Gastroesophageal sphincter (tissue), 4 donors: Measurements from ENCODE around the gene HNRNPA1. TPM values are rescaled to one million over a fixed set of nuclear protein-coding genes. Genes with fewer than 3 reads are reported as not detected.
"Not testable (repeated sequence)": the region's sequence is repeated elsewhere in the genome, so short reads cannot be mapped to it uniquely, and the experiment has no call there.

ENCODE experiments used
- ATAC-seq: fragments of 150-250 bp; one replicate; pipeline ENCODE4 v1.9.1; 2016; ENCODE audit warnings: mild to moderate bottlenecking, moderate library complexity
- H3K27ac ChIP-seq, 4 donors: fragments of 200-600 bp; sonication (generic) in 3 of 4; 1 replicate in 3 of 4; 2 replicates in 1 of 4; pipeline ENCODE4 v1.5.1; 2016 to 2019
- H3K27me3 ChIP-seq: fragments of 200-600 bp; sonication (generic); one replicate; pipeline ENCODE4 v1.5.1; 2019
- H3K36me3 ChIP-seq, 2 donors: fragments of 200-600 bp; sonication (generic); one replicate each; pipeline ENCODE4 v1.5.1; 2019; ENCODE audit warnings: control low read depth in 1 of 2
- H3K4me1 ChIP-seq, 3 donors: fragments of 200-600 bp; sonication (generic); 1 replicate in 2 of 3; 2 replicates in 1 of 3; pipeline ENCODE4 v1.5.1; 2016 to 2019; ENCODE audit warnings: control low read depth in 2 of 3
- H3K4me3 ChIP-seq, 2 donors: fragments of 200-600 bp; sonication (generic); one replicate each; pipeline ENCODE4 v1.5.1; 2019; ENCODE audit warnings: mild to moderate bottlenecking in 1 of 2, moderate library complexity in 1 of 2
- H3K9me3 ChIP-seq, 3 donors: fragments of 200-600 bp; sonication (generic); one replicate each; pipeline ENCODE4 v1.5.1; 2017 to 2019; ENCODE audit warnings: control low read depth in 2 of 3
- EP300 ChIP-seq: sonication (generic); formaldehyde crosslinking; IDR thresholded peaks from one replicate; pipeline ENCODE4 v1.6.1; 2017; ENCODE audit warnings: antibody characterized with exemption, mild to moderate bottlenecking
- POLR2A ChIP-seq, 2 donors: fragments of 450-650 bp; IDR thresholded peaks; one replicate each; pipeline ENCODE4 v1.6.1; 2017; ENCODE audit warnings: antibody characterized with exemption in 2 of 2, mild to moderate bottlenecking in 2 of 2, moderate library complexity in 1 of 2
- POLR2AphosphoS5 ChIP-seq: sonication (generic); formaldehyde crosslinking; IDR thresholded peaks from one replicate; pipeline ENCODE4 v1.6.1; 2017; ENCODE audit warnings: antibody characterized with exemption
- WGBS, 2 donors: methylation state at CpG; one replicate each; pipeline ENCODE4 v1.1.5; 2018; ENCODE audit warnings: low coverage in 1 of 2; 5-methylcytosine and 5-hydroxymethylcytosine counted together
- total RNA-seq, 4 donors: library from RNA; depleted of rRNA; stranded (reverse); fragments of >200 nt; gene quantifications; one replicate each; pipeline ENCODE4 v1.1.0, GENCODE V29; 2016
- TF ChIP-seq, protein P1 (sequence below), 4 experiments: fragments of 200-600 bp in 2 of 4; fragments of 450-650 bp in 2 of 4; sonication (generic) in 1 of 4; IDR thresholded peaks; one replicate each; pipeline ENCODE4 v1.5.1; 2017 to 2019; ENCODE audit warnings: antibody characterized with exemption in 4 of 4, mild to moderate bottlenecking in 2 of 4, moderate library complexity in 2 of 4

The HNRNPA1 gene
- total RNA-seq, 4 donors from 2014 or later: 250 to 459 (median 349) TPM

DNA sequence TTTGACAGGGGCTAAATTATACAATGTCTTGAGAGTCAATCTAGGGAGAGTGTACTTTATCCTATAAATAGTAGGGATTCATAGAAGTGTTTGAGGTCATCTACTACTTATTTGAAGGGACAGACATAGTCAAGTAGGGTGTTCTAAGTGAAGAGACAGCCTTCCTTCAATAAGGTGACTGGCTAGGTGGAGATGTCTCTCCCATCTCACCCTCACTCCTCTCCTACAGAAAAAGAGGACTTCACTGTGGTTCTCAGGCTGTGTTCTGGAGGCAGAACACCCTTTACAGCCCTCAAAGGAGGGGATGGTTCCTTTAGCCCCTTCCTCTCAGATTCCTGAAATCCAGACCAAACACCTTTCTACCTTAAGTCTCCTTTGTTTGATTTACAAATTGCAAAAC is 23.1 kb downstream of the HNRNPA1 start:
- H3K4me1 ChIP-seq: peaks cover 0 to 16% (median 8%) of the 10 kb centered on the region in 3 donors
- no peak for ATAC-seq
- TF ChIP-seq EP300: no peak
- TF ChIP-seq POLR2A (IDR thresholded peaks at IDR 0.05): no peak
- TF ChIP-seq POLR2AphosphoS5: no peak
- TF ChIP-seq, protein P1, sequence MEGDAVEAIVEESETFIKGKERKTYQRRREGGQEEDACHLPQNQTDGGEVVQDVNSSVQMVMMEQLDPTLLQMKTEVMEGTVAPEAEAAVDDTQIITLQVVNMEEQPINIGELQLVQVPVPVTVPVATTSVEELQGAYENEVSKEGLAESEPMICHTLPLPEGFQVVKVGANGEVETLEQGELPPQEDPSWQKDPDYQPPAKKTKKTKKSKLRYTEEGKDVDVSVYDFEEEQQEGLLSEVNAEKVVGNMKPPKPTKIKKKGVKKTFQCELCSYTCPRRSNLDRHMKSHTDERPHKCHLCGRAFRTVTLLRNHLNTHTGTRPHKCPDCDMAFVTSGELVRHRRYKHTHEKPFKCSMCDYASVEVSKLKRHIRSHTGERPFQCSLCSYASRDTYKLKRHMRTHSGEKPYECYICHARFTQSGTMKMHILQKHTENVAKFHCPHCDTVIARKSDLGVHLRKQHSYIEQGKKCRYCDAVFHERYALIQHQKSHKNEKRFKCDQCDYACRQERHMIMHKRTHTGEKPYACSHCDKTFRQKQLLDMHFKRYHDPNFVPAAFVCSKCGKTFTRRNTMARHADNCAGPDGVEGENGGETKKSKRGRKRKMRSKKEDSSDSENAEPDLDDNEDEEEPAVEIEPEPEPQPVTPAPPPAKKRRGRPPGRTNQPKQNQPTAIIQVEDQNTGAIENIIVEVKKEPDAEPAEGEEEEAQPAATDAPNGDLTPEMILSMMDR (IDR thresholded peaks at IDR 0.05): no peak
- H3K4me3 ChIP-seq: no peak overlapping the region
- no peaks in the 10 kb centered on the region for H3K36me3 ChIP-seq
- H3K9me3 ChIP-seq: no peaks in the 10 kb centered on the region
- peaks cover 66% of the 10 kb centered on the region for H3K27me3 ChIP-seq
- H3K27ac ChIP-seq: no peak overlapping the region

DNA sequence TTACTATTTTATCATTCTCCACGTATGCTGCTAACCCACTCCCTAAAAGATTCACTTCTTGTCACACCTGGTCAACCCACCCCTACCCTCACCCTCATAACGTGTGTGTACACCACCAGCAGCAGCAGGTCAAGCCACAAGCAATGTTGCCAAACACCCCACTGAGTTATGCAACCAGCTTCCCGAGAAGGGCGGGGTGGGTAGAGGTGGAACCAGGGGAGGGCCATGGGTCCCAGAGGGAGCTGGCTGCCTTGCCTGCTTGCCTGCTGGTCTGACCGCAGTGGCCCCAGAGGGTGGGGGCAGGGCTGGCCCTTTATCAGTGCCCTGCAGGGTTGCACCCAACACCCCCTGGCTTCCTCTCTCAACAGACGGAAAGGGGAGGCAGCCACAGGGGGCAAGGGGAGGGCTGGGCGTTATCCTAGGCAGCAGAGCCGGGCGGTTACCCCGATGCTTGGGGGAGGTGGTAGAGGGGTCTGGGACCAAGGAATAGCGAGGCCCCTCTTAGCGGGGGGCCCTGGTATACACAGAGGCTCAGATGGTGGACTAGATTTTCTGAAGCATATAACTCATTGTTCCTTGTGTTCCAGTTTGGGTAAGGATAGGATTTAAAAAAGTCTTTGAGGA is 23.8 kb downstream of the HNRNPA1 start:
- TF ChIP-seq POLR2AphosphoS5: no peak
- no peak for TF ChIP-seq EP300
- TF ChIP-seq, protein P1 (IDR thresholded peaks at IDR 0.05): no peak
- no peak for TF ChIP-seq POLR2A (IDR thresholded peaks at IDR 0.05)
- no peaks in the 10 kb centered on the region for H3K9me3 ChIP-seq
- no peak overlapping the region for H3K27ac ChIP-seq
- no peak overlapping the region for H3K4me3 ChIP-seq
- ATAC-seq: peak; percentile 58
- H3K36me3 ChIP-seq: no peaks in the 10 kb centered on the region
- peaks cover 0 to 16% (median 8%) of the 10 kb centered on the region in 3 donors for H3K4me1 ChIP-seq
- WGBS, 2 donors: 0 to 36% methylated on average over 1 to 5 of the region's 12 CpGs
- H3K27me3 ChIP-seq: peaks cover 59% of the 10 kb centered on the region

DNA sequence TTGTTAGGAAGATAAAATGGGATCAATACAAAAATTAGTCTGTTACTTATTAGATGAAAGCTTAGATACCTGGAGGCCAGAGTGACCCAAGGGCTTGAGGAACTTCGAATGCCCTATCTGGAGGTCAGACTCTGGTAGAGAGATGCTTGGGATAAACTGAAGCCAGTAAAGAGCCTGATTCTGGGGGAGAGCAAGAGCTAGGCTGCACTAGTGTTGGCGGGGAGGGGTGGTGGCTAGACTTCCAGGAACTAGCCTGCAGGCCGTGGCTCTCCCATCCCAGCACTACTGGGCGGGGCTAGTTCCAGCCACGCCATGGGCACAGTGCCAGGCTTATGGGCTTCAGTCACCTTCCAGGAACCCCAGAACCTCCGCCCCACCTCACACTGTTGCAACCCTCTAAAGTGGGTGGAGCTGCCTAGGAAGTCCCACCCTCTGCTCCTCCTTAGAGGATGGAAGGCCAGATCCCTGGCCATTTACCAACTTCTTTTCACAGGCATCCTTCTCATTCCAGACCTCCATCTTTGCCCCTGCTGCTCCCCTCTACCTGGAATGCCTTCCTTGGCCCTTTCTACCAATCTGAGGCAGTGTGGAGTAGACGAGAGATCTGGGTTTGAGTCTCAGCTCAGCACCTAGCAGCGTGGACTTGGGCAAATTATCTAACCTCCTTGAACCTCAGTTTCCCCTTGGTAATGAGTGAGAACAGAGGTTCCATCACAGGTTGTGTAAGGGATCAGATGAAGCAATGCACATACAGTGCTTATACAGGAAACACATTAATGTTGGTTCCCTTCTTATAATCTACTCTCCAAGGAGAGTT is 26.6 kb downstream of the HNRNPA1 start:
- H3K9me3 ChIP-seq: no peaks in the 10 kb centered on the region
- H3K27me3 ChIP-seq: peaks cover 37% of the 10 kb centered on the region
- no peak overlapping the region for H3K4me3 ChIP-seq
- peak; percentile 74 for ATAC-seq
- H3K27ac ChIP-seq: no peak overlapping the region
- no peak for TF ChIP-seq POLR2AphosphoS5
- no peak for TF ChIP-seq POLR2A (IDR thresholded peaks at IDR 0.05)
- TF ChIP-seq, protein P1 (IDR thresholded peaks at IDR 0.05): no peak
- no peak for TF ChIP-seq EP300
- no peaks in the 10 kb centered on the region for H3K36me3 ChIP-seq
- 61 to 80% methylated on average over 1 to 7 of the region's 8 CpGs for WGBS, 2 donors
- peaks cover 0 to 6% (median 5%) of the 10 kb centered on the region in 3 donors for H3K4me1 ChIP-seq

DNA sequence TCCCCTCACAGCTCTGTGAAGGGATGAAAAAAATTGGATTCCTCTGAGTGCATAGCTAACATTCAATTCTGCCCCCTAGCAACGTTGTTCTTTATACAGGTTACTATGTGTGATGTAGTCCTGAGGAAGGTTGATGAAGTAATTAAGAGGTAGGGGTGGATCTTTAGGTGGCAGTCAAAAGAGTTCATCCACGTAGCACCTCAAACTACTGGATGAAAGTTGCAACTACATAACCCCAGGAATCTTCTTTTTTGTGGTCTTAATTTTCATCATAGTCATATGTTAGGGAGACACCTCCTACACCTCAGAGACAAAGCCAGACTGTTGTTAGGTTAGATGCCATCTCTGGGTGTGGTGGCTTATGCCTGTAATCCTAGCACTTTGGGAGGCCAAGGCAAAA is 30.5 kb downstream of the HNRNPA1 start:
- ATAC-seq: no peak
- TF ChIP-seq POLR2AphosphoS5 (no peak), POLR2A (IDR thresholded peaks at IDR 0.05) (no peak), EP300 (no peak)
- TF ChIP-seq, protein P1 (IDR thresholded peaks at IDR 0.05): no peak
- Histone ChIP-seq H3K4me1 (peaks cover 0 to 6% (median 0%) of the 10 kb centered on the region in 3 donors), H3K9me3 (no peaks in the 10 kb centered on the region), H3K4me3 (no peak overlapping the region), H3K27ac (no peak overlapping the region), H3K27me3 (peaks cover 17% of the 10 kb centered on the region), H3K36me3 (no peaks in the 10 kb centered on the region)
- 50% methylated on average over 2 of the region's 2 CpGs; no CpG with 5 or more reads in 1 of the 2 donors for WGBS, 2 donors

DNA sequence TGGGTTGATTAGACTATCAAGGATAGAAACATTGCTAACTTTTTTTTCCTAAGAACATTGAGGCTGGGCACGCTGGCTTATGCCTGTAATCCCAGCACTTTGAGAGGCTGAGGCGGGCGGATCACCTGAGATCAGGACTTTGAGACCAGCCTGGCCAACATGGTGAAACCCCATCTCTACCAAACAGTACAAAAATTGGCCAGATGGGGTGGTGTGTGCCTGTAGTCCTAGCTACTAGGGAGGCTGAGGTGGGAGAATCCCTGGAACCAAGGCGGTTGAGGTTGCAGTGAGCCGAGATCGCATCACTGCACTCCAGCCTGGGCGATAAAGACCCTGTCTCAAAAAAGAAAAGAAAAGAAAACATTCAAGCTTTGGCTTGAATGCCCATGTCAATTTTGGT is 31.8 kb downstream of the HNRNPA1 start:
- ATAC-seq, H3K9me3 ChIP-seq, H3K36me3 ChIP-seq, H3K4me1 ChIP-seq, H3K27ac ChIP-seq, H3K4me3 ChIP-seq: not testable (repeated sequence)
- 86 to 95% methylated on average over 3 to 7 of the region's 7 CpGs for WGBS, 2 donors
- H3K27me3 ChIP-seq: peaks cover 13% of the 10 kb centered on the region
